GM19463 (cell line): ENCODE results near the gene UST.
A peak's percentile ranks its signal among the peaks of the same experiment; 100 is the strongest.
"Not testable (repeated sequence)": the region's sequence is repeated elsewhere in the genome, so short reads cannot be mapped to it uniquely, and the experiment has no call there.

Source experiments
- ATAC-seq: cut with Tn5 transposase; IDR thresholded peaks from one replicate; pipeline ENCODE4 v1.9.1; 2021; ENCODE audit warnings: mild to moderate bottlenecking, moderate library complexity; ENCODE audit not compliant: unreplicated experiment

The UST gene

GRCh38 chr6:148764259-148765020 is 17.6 kb downstream of the UST start:
- not testable (repeated sequence) for ATAC-seq

- no peak for ATAC-seq
These were observed 19.3 kb downstream of the UST start for GRCh38 chr6:148765898-148766808.

DNA sequence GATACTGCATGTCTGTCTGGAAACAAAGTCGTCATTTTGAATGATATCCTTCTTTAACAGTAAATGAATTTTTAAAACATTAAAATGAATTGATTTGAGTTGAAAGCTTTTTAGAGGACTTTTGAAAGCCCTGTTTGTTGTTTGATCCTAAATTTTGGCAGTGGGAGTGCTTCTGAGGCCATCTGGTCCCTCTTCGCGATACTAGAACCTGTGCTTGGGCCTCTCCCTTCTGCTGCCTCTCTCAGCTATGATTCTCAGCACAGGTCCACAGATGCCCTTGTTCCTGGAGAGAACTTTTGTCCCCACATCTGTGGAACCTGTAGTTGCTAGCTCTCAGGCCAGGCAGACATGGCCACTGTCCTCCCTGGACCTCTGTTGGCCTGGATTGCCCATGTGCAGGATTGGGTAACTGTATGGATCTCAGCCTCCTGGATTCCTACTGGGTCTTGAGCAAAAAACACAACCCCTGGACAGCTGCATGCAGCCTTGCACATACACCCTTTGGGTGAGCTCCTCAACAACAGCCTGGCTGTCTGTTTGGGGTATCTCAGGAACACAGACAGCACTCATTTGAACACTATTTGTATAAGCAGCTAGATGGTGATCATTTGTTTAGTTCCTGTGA is 21.9 kb downstream of the UST start:
- ATAC-seq = no peak

DNA sequence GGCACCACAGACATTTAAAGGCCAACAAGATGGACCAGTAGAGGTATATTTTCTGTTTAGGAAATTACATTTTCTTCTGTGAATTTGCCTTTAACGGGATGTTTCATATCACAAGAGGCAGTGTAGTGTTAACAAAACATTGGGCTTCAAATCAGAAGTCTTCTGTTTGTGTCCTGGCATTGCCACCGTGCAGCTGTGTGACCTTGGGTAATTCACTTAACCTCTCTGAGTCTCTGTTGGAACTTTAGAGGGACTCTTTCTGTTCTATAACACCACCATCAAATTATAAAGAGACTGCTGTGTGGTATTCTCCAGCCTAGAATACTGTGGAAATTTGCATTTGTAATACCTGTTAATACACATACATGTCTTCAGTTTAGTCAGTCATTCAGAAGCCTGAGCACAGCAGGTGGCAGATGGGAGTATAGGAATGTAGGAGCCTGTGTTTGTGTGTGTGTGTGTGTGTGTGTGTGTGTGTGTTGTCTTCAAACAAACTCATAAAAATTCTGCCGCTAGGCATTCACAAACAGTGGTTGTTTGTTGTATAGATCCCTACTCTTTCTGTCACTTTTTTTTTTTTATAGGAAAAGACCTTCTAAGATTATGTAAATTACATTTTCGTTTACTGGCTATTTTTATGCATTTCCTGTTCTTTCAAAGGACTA is 22.6 kb downstream of the UST start:
- ATAC-seq = no peak

DNA sequence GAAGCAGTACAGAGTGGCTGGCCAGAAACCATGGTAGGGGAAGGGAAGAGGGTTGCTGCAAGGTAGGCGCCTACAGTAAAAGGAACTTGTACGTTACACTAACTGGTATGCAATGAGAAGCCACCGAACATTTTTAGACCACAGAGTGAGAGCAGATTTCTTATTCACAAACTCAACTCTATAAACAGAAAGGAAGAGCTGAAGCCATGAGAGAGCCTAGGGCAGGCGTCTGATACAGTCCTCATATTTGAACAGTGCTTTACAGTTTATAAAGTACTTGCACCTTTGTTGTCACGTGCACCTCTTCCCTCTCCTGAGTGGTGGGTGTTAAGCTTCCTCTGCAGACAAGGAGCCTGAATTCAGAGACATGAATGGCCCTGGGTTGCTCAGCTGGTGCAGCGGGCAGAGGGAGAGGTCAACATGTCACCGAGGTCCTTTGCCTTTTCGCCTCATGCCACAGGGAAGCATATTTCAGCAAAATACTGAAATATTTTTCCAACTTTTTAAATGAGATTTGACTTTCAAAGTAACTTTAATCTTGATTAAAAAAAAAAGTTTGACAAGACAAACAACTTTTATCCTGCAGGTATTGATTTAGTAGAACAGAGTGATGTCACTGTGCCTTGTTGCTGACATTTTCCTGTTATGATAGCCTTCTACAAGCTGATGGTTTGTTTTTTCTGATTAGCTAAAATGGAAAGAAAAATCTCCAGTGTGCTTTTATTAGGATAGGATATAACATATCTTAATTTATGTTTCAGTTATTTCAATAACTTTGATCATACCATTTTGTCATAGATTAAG is 23.8 kb downstream of the UST start:
- ATAC-seq = no peak

DNA sequence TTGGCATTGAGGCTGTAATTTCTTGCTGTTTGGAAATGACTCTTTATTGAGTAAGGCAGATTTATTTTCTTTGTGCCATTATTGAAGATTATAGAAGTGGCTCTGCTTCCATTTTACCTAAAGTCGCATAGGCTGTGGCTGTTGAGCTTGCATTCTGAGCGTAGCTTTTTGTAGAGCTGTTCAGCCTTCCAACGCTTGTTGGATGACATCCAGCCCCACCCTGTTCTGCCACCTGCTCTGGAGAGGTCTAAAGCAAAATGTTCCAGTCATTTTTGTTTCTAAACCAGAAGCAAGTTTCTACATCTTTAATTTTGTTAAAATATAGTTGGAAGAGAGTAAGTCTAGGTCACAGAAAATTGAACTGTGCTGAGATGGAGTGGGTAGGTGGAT is 24.4 kb downstream of the UST start:
- no peak for ATAC-seq

DNA sequence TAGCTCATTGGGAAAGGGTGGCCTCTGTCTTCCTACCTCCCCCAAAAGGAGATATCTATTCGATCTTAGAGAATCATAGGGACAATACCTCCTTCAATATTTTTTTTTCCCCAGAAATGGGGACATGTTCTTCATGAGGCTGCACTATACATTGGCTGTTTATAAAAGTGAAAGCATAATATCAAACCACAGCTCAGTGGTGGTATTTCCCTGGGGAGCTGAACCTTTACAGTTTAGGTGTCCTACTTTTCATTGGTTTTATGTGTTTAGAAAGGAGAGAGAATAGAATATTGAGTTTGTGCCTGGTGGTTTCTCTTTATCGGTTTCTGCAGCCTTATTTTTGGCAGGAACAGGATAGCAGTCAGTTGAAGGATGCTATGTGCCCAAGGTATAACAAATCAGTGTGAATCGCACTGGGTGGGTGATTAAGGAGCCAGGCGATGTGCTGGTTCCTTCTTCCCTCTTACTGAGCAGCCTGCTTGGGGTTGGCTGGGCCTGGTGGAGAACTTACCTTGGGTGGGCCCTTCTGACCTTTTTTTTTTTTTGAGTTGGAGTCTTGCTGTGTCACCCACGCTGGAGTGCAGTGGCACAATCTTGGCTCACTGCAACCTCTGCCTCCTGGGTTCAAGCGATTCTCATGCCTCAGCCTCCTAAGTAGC is 25.2 kb downstream of the UST start:
- no peak for ATAC-seq

DNA sequence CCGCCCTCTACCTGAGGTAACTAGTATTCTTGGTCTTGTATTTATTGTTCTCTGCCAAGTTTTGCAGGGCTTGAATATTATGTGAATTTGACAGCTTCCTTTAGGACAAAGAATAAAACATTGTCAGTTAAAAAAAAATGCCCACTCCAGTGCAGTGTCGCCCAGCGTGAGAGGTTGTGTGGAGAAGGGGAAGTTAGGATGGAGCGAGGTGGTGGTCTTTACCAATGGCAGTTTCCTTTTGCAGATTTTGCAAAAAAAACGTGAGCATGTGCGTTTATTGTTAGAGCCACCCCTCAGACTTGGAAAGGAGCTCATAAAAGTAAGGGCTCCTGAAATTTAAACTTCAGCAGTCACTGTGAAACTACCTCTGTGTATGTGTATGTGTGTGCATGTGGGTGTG is 28.3 kb downstream of the UST start:
- ATAC-seq = no peak

GRCh38 chr6:148776321-148777308 is 29.8 kb downstream of the UST start:
- ATAC-seq = no peak

DNA sequence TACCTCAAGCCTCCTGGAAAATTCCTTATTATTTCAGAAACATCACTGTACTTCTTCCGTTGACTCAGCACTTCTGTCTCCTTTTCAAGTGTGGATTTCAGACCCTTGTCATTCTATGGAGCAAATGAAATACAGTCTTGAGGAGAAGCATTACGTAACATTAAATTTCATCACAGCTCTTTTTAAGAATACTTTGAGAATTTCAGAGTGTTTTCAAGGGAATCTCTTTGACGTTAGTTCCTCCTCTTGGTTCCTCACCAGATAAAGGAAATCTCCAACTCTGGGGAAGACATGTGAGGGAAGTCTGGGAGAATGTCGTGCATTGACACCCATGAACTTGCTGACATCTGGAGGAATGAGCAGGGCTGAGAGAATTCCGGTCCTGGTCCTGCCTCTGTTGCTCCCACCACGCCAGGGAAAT is 32.3 kb downstream of the UST start:
- ATAC-seq = no peak

DNA sequence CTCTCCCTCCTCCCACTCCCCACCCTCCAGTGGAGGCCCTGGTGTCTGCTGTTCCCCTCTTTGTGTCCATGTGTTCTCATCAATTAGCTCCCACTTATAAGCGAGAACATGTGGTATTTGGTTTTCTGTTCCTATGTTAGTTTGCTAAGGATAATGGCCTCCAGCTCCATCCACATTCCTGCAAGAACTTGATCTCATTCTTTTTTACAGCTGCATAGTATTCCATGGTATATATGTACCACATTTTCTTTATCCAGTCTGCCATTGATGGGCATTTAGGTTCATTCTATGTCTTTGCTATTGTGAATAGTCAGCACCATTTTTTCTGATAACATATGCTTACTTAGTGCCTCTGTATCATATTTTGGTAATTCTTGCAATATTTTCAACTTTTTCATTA is 33.6 kb downstream of the UST start:
- not testable (repeated sequence) for ATAC-seq

GRCh38 chr6:148780918-148781436 is 34.1 kb downstream of the UST start:
- ATAC-seq = peak; percentile 96

DNA sequence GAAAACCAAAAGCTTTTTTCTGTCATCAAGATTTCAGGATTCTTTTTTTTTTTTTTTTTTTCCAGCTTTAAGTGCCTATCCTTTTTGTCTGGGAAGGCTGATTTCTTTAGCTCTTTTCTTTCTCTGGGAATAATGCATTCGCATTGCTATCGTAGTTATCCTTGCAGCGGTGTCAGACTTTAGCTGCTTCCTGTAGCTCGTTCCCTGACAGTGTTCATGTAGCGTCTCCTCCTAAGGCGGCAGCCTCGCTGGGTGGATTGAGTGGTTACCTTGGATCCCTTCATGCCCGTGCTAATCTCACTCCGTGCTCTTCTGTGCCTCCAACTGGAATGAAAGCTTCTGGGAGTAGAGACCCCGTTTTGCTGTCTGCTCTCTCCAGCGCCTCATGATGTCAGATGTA is 43.1 kb downstream of the UST start:
- no peak for ATAC-seq

GRCh38 chr6:148790404-148790803 is 43.6 kb downstream of the UST start:
- ATAC-seq = no peak

DNA sequence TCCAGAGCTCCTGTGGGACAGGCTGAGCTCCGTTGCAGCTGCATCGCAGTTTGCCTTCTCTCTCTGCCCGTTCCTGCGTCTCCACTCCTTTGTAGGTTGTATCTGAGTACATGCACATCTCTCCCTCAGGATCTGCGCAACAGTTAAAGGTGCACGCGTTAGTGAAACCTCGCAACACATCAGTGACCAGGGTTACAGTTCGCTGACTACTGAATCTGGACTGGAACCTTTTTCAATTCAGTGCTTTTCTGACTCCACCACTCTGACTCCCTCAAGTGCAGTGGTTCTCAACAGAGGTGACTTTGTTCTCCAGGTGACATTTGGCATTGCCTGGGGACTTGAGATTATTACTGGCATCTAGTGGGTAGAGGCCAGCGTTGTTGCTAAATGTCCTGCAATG is 44.0 kb downstream of the UST start:
- ATAC-seq = no peak

GRCh38 chr6:148791372-148791771 is 44.5 kb downstream of the UST start:
- ATAC-seq = no peak

- no peak for ATAC-seq
These were observed 46.9 kb downstream of the UST start for GRCh38 chr6:148793721-148794120.

DNA sequence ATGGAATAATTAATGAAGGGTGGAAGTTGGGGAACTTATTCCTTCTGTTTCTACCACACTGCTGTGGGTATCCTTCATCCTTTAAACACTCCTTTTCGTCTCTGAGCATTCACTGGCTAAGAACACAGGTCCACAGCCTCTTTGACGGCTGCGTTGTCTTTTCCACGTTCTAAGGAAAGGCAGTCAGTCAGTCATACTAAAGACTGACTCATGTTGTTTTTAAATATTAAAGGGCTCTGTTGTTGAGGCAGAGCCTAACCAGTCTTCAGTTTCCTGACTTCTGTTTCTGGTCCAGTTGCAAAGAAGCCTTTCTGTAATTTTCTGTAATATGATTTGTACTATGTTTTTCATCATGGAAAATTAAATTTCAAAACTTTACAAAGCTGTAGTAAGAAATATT is 48.0 kb downstream of the UST start:
- no peak for ATAC-seq
